ENCODE results near the gene RNASET2.
"Not testable (repeated sequence)": the region's sequence is repeated elsewhere in the genome, so short reads cannot be mapped to it uniquely, and the experiment has no call there.

Gene RNASET2

DNA sequence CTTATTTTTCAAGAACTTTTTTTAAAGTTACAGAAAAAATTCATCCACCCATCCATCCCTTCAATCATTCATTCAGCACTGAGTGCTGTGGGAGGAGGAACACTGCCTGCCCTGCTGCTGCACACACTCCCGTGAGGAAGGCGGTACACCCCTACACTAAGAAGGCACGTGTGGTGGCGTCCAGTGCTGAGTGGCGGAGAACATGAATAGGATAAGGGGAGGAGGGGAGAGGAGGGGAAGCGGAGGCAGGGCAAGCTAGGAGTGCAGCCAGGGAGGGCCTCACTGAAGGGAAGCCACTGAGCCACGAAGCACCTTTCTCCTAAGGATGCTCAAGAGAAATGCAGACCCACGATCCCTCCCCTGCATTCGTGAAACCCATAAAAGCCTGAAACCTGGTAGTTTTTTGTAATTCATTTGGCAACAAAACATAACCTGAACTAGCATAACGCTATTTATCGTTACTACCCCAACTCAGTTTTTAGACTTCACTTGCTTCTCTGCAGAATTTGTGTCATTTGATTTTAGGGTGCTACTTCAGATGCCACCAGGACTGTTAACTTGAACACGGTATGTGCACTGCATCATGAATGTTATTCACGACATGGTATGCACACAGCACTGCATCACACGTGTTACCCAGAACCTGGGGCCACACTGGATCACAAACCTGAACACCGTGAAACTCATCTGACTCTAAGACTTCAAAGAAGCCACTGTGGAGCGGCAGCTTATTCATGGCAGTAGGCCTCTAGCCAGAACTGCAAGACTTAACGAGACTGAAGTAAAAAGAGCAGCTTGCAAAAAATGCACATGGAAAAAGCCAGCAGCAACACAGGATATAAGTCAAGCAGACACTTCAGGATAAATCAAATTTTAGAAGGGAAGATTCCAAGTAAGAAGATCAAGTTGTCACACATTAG, 3.5 kb downstream of the RNASET2 start:
- TF ChIP-seq SP1 (IDR thresholded peaks at IDR 0.05) (no peak), L3MBTL2 (conservative IDR thresholded peaks at IDR 0.05) (no peak), ELF4 (IDR thresholded peaks at IDR 0.05) (no peak), BHLHE40 (IDR thresholded peaks at IDR 0.05; ENCODE audit: borderline replicate concordance) (no peak), SUZ12 (IDR thresholded peaks at IDR 0.05) (no peak), CTBP1 (IDR thresholded peaks at IDR 0.05; ENCODE audit: borderline replicate concordance) (no peak), FOXA1 (IDR thresholded peaks at IDR 0.05) (no peak), NFRKB (IDR thresholded peaks at IDR 0.05) (no peak), ARNT (IDR thresholded peaks at IDR 0.05) (no peak), FOXM1 (IDR thresholded peaks at IDR 0.05; ENCODE audit: borderline replicate concordance) (no peak), TARDBP (IDR thresholded peaks at IDR 0.05) (no peak), ZNF384 (IDR thresholded peaks at IDR 0.05) (no peak), HDGF (IDR thresholded peaks at IDR 0.05; ENCODE audit: borderline replicate concordance) (no peak), FOXK2 (IDR thresholded peaks at IDR 0.05) (no peak)
- TF ChIP-seq, protein P1, sequence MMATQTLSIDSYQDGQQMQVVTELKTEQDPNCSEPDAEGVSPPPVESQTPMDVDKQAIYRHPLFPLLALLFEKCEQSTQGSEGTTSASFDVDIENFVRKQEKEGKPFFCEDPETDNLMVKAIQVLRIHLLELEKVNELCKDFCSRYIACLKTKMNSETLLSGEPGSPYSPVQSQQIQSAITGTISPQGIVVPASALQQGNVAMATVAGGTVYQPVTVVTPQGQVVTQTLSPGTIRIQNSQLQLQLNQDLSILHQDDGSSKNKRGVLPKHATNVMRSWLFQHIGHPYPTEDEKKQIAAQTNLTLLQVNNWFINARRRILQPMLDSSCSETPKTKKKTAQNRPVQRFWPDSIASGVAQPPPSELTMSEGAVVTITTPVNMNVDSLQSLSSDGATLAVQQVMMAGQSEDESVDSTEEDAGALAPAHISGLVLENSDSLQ (IDR thresholded peaks at IDR 0.05) = no peak
- ChIA-PET CTCF (interaction anchor here (2.3 kb wide), 1 partner anchor 178 kb away, joined by 11 read pairs; no protein-coding TSS in a partner anchor), POLR2A (no interaction called here)
- DNase-seq (ENCODE audit: extremely low spot score) = no peak

DNA sequence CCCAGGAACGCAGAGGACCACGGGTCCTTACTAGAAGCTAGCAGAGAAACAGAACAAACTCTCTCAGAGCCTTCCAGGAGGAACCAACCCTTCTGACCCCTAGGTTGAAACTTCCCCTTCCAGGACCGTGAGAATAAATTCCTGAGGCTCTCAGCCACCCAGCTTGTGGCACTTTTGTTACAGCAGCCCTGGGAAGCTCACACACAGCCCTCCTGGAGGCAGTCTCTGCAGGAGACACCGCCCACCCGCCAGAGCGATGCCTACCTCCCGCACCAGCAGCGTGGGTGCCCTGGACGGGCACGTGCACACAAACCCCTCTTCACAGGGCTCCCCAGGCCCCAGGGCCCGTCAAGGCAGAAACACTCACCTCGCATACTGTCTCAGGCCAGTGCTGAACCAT, 4.2 kb downstream of the RNASET2 start:
- ChIA-PET CTCF (interaction anchor here (0.6 to 1.8 kb wide), 7 partner anchors 8 to 181 kb away, joined by 3 to 8 read pairs (median 3); no protein-coding TSS in a partner anchor), POLR2A (no interaction called here)
- TF ChIP-seq ZNF384 (IDR thresholded peaks at IDR 0.05) (no peak), CTBP1 (IDR thresholded peaks at IDR 0.05; ENCODE audit: borderline replicate concordance) (no peak), LEF1 (IDR thresholded peaks at IDR 0.05; ENCODE audit: borderline replicate concordance) (no peak), ELF4 (IDR thresholded peaks at IDR 0.05) (no peak), NFRKB (IDR thresholded peaks at IDR 0.05) (no peak), SUZ12 (IDR thresholded peaks at IDR 0.05) (no peak), L3MBTL2 (conservative IDR thresholded peaks at IDR 0.05) (no peak), SP1 (IDR thresholded peaks at IDR 0.05) (no peak), FOXM1 (IDR thresholded peaks at IDR 0.05; ENCODE audit: borderline replicate concordance) (no peak), FOXA1 (IDR thresholded peaks at IDR 0.05) (no peak), ARNT (IDR thresholded peaks at IDR 0.05) (no peak), HDGF (IDR thresholded peaks at IDR 0.05; ENCODE audit: borderline replicate concordance) (no peak), TARDBP (IDR thresholded peaks at IDR 0.05) (no peak), FOXK2 (IDR thresholded peaks at IDR 0.05) (no peak), BHLHE40 (IDR thresholded peaks at IDR 0.05; ENCODE audit: borderline replicate concordance) (no peak)
- TF ChIP-seq, protein P1 (IDR thresholded peaks at IDR 0.05) = no peak
- DNase-seq (ENCODE audit: extremely low spot score) = no peak

DNA sequence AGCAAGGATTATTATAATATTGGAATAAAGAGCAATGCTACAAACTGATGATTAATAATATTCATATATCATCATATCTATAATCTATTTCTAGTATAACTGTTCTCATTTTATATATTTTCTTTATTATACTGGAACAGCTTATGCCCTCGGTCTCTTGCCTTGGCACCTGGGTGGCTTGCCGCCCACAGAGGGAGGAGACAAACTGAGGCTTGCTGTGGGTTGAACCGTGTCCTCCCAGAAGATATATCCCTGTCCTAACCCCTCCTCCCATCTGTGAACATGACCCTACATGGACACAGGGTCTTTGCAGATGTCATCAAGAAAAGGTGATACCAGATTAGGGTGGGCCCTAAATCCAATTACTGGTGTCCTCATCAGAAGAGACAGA, 4.7 kb downstream of the RNASET2 start:
- TF ChIP-seq HDGF (IDR thresholded peaks at IDR 0.05; ENCODE audit: borderline replicate concordance) = no peak
- CTCF ChIA-PET = interaction anchor here (0.6 to 1.8 kb wide), 13 partner anchors 9 to 489 kb away, joined by 3 to 8 read pairs (median 4); partner anchors contain the start of gene CEP43
- no peak for DNase-seq (ENCODE audit: extremely low spot score)
- POLR2A ChIA-PET = no interaction called here

DNA sequence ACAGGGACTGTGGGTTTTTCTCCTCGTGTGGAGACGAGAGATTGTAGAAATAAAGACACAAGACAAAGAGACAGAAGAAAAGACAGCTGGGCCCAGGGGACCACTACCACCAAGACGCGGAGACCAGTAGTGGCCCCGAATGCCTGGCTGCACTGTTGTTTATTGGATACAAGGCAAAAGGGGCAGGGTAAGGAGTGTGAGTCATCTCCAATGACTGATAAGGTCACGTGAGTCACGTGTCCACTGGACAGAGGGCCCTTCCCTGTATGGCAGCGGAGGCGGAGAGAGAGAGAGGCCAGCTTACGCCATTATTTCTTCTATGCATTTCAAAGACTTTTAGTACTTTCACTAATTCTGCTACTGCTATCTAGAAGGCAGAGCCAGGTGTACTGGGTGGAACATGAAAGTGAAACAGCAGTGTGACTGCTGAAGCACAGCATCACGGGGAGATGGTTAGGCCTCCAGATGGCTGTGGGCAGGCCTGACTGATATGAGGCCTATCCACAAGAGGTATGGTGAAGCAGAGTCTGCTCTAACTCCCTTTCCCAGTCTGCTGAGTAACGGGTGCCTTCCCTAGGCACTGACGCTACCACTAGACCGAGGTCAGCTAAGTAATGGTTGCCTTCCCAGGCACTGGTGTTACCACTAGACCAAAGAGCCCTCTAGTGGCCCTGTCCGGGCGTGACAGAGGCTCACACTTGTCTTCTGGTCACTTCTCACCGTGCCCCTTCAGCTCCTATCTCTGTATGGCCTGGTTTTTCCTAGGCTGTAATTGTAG, 5.3 kb downstream of the RNASET2 start:
- DNase-seq (ENCODE audit: extremely low spot score); POLR2A ChIA-PET: not testable (repeated sequence)
- CTCF ChIA-PET = interaction anchor here (0.6 to 1.8 kb wide), 14 partner anchors 9 to 489 kb away, joined by 3 to 8 read pairs (median 4); partner anchors contain the start of gene CEP43

DNA sequence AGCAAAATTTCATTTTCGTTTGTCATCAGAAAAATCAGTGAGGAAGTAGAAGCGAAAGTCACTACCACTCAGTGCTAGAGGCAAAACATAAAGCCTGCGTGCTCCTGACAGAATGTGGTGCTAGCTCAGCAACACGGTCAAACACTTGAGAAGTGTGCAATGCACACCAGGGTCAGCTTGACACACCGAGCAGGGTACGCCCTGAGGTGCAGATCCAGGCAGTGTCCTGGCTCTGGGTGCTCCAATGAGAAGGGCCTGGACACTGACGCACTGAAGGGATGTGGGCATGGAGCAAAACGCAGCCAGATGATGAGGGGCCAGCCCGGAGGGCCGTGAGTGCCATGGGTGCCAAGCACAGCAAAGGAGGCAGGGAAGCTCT, 5.9 kb downstream of the RNASET2 start:
- DNase-seq (ENCODE audit: extremely low spot score) = no peak
- ChIA-PET POLR2A (no interaction called here), CTCF (interaction anchor here (1.2 to 1.8 kb wide), 4 partner anchors 8 to 174 kb away, joined by 4 to 8 read pairs (median 6); no protein-coding TSS in a partner anchor)
- TF ChIP-seq CTBP1 (IDR thresholded peaks at IDR 0.05; ENCODE audit: borderline replicate concordance) (no peak), ZNF384 (IDR thresholded peaks at IDR 0.05) (no peak), NFRKB (IDR thresholded peaks at IDR 0.05) (no peak), ARNT (IDR thresholded peaks at IDR 0.05) (no peak), FOXA1 (IDR thresholded peaks at IDR 0.05) (no peak), L3MBTL2 (conservative IDR thresholded peaks at IDR 0.05) (no peak), TARDBP (IDR thresholded peaks at IDR 0.05) (no peak), FOXM1 (IDR thresholded peaks at IDR 0.05; ENCODE audit: borderline replicate concordance) (no peak), ELF4 (IDR thresholded peaks at IDR 0.05) (no peak)
- TF ChIP-seq, protein P1 (IDR thresholded peaks at IDR 0.05) = no peak
